Stimulated activated CD4-positive, alpha-beta T cell treated with anti-CD3 and anti-CD28 coated beads, Interleukin-15, amount 100 ng/mL, for 1 hour (primary cell): ENCODE measurements around the gene SUSD3.
"Not testable (repeated sequence)": the region's sequence is repeated elsewhere in the genome, so short reads cannot be mapped to it uniquely, and the experiment has no call there.

ENCODE experiments used
- DNase-seq, 2 donors: peaks; one replicate each; pipeline ENCODE4 v3.0.0-alpha.2; 2020; ENCODE audit warnings: low read depth in 1 of 2, low spot score in 1 of 2

SUSD3 gene

DNA sequence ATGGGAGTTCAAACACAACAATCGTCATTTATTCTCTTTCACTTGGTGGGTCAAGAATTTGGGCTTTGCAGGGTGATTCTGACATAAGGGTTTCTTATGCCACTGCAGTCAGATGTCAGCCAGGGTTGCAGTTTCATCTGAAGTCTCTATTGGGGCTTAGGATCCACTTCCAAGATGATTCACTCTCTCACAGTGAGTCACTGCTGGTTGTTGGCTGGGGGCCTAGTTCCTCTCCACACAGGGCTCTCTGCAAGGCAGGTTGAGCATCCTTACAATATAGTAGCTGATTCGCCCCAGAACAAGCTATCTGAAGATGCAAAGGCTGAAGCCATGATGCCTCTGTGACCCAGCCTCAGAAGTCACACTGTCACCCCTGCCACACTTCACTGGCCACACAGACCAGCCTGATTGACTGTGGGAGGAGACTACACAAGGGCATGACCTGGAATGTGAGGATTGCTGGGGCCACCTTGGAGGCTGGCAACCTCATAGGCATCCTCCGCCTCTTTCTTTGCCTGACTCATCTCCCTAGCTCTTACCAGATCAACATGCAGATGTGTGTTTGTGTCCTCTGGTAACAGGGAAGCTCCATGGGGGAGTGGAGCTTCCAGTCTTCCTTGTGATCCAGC, 33.1 kb downstream of the SUSD3 start:
- peak in 1 of 2 donors; percentile 42 for DNase-seq

DNA sequence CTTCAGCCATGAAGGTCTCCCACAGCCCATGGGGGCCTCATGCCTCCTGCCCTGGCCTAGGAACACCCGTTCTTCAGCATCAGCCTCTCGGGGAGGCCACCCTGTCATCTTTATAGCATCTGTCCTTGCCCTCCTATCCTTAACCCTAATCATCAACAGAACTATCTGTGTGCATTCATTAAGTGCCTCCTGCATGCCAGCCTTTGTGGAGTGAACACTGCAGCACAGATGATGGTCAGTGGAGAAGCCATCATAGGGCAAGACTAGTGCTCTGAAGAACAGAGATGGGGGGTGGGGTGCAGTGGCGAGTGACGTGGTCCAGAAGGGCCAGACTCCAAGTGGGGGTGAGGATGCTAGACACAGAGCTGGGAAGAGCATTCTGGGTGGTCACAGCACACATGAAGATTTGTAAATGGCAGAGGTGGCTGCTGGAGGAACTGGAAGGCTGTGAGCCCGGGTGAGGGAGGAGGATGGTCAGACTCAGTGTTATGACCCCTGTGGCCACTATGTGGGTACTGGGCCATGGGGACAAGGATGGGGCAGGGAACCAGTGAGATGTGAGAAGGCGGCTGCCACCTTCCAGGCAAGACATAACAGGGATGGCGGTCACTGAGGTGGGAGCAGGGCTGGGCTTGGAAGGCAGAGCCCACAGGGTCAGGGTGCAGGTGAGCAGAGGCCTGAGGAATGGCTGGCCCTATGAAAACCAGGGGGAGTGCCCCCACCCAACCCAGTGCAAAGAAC, 33.9 kb downstream of the SUSD3 start:
- DNase-seq: no peak

DNA sequence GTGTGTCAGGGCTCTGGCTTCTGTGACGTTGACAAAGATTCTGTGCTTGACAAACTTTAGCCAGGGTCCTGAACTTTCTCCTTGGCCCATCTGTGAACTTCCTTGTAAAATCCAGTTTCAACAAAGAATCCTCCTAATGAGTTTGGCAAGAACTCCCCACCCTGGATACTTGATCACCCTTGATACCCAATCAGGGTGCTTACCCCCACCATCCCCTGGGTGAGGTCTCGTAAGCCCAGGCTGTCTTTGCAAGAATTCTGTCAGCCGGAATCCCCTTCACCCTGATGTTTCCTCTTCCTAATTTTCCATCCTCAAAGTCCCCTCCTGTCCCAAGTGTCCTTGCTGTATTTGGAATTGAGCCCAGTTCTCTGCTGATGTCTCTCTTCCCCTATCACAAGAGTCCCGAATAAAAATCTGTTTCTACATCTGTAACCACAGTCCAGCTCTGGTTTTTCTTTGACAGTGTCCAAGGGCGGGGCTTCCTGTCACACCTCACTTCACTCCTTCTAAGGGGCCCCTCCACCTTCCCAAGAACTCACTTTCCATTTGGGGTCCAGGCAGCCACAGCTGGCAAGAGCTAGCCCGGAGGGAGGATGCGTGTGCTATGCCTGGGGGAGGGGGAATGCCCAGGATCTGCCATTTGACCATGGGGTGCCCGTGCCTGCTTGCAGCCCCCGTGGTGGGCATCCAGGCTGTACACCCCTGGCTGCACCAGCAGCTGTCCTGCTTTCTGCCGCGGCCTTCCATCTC, 34.8 kb downstream of the SUSD3 start:
- no peak for DNase-seq

DNA sequence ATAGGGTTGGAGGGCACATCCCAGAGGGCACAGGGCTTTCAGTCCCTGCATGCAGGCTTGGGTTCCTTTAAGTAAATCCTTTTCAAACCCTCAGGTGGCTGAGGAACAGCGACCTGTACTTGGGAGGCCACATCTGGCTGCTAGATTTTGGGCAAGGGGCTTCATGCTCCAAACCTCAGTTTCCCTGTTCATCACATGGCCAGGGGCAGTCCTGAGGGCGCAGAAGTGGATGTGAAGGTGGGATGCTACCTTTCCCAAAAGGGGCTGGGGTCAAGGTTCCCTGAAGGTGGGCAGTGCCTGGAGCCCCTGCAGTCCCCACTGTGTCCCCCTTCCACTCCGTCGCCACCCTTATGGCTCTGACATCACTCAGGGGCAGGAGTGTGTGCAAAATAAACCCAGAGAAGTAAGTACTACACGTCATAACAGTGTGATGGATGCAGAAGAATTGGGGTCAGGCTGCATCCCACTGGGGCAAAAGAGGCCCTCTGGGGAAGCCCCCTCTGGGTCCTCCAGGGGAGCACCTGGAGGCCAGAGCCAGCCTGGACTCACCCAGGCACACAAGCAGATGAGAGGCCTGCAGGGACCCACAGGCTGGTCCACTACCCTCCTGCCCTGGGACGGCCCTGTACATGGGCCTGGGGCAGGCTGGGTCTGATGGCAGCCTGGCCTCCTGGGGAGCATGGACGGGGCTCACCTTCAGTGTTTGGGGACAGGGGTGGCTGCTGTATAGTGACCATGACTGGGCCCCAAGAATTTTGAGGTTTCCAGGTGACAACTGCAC, 35.6 kb downstream of the SUSD3 start:
- DNase-seq: no peak

DNA sequence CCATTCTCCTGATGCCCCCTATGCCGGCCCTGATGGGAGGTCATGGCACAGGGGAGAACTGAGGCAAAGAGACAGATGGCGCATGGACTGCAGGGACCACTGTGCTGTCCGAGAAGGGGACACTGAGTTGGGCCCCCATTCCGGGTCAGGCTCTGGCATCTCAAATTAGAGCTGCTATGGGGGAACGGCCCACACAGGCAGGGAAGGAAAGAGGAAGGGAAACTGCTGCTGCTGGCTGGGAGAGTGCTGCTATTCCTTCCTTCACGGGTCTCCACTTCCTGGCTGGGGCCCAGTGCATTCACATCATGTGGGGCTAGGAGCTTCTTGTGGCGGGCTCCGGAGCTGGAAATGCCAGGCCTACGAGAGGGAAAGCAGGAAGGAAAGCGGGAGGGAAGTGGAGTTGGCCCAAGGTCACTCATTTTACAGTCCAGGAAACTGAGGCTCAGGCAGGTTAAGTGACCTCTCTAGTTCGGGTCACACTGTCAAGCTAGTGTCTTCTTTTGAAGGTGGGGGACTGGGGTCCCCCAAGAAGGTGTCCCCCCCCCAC, 36.2 kb downstream of the SUSD3 start:
- DNase-seq: no peak

DNA sequence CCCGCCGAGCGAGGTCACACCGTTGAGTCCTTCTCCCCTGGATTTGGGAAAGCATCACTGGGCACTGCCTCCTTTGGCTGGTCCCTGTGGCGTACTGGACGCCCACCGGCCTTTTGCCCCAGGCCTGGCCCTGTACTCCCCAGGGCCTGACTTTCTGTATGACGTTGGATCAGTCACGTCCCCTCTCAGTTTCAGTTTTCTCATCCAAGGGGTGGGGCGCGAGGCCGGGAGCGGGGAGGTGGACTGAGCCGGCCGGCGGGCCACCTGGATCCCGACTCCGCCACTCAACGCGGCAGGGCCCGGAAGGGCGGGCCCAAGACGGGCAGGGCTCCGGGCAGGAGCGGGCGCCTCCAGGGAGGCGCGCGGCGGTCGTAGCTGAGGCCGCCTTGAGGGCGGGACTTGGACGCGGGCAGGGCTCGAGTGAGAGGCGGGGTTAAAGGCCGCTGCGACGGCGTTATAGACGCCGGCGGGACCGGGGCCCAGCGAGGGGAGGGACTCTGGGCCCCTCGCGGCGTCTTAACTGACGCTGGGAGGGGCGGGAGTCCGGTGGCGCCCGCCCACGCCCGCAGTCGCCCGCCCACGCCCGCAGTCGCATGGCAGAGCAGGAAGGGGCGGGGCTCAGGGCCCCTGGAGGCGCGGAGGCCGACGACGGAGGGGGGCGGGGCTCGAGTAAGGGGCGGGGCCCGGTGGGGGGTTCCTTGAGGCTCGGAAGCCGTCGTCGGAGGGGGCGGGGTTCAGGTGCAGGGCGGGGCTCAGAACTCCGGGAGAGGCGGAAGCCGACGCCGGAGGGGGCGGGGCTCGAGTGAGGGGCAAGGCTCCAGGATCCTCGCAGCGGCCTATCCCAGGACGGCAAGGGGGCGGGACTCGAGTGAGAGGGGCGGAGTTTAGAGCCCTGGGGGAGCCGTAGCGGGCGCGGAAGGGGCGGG, 37.0 kb downstream of the SUSD3 start:
- peak; percentile 100 for DNase-seq

DNA sequence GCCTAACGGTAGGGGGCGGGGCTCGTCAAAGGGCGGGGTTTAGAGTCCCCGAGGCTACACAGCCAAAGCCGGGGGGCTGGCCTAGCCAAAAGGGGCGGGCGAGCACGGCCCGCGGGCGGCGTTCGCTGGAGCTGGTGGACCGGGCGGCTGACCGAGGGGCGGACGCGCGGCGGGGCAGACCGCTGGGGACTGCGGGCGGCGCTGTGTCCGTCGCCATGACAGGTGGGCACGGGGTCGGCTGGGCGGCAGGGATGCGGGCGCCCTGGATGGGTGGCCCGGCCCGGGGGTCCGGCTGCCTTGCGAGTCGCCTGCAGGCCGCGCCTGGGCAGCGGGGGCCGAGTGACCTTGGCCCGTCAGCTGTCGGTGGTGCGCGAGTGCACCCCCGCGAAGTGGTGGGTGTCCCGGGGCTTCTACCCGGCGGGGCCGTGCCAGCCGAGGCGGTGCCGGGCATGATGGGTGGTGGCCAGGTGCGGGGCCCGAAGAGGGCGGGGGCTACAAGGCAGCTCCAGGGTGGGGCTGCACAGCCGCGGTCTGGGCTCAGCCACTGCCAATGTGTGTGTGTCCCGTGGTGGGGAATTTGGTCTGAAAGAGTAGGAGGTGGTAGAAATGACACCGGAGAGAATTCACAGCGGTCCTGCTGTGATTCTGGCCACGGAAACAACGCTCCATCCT, 37.8 kb downstream of the SUSD3 start, which contains the start of gene CARD19:
TSS of gene CARD19 (plus strand) at position 87 of the 672 bp plus-strand sequence. CDS start at position 216, 129 bp downstream.
- DNase-seq: no peak

DNA sequence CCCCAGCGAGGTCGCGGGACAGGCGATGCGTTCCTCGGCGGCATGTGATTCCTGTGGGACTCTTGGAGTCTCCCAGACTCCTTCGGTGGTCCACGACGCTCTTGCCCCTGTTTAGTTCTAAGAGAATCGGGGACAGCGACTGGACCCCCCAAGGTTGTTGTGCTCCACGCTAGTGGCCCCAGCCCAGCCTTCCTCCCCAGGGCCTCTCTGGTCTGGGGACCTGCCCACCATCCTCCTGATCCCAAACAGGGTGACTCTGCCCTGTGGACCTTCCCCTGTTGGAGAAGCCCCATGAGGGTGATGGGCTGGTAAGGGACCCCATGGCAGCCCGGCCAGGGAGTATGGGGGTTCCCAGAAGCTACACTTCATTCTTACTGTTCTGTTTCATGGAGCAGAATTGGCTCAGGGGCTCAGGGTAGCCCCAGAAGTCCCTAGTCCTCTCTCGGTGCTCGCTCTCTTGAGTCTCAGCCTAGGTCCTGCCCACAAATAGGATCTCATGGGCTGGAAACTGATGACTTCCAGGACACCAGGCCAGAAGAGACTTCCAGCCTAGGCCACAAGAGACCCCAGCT, 38.4 kb downstream of the SUSD3 start:
- no peak for DNase-seq

DNA sequence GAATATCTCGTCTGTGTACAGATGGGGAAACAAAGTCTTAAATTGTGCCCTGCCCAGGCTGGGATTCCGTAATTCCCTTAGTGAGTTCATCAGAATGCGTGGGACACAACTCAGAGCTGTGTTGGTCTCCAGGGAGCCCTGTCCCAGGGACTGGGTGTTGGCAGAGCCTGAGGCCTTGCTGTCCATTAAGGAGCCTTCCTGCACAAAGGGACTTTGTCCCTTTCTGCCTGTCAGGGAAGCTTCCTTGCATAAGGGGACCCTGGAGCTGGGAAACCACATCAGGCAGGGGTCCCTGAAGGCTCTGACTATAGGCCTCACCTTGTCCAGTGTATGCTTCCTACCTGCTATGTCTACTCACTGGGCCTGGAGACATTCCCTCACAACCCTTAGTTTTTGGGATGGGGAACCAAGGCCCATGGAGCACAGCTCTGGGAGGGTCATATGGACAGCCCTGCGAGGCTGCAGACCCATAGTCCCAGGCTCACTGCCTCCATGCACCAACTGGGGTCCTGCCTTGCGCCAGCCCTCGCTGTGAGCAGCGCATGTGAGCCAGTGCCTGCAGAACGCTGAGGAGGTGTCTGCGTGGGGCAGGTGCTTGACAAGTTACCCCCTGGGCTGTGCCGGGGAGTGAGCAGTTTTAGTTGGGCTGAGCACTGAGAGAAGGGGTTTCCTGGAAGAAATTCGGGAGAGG, 39.2 kb downstream of the SUSD3 start:
- no peak for DNase-seq

DNA sequence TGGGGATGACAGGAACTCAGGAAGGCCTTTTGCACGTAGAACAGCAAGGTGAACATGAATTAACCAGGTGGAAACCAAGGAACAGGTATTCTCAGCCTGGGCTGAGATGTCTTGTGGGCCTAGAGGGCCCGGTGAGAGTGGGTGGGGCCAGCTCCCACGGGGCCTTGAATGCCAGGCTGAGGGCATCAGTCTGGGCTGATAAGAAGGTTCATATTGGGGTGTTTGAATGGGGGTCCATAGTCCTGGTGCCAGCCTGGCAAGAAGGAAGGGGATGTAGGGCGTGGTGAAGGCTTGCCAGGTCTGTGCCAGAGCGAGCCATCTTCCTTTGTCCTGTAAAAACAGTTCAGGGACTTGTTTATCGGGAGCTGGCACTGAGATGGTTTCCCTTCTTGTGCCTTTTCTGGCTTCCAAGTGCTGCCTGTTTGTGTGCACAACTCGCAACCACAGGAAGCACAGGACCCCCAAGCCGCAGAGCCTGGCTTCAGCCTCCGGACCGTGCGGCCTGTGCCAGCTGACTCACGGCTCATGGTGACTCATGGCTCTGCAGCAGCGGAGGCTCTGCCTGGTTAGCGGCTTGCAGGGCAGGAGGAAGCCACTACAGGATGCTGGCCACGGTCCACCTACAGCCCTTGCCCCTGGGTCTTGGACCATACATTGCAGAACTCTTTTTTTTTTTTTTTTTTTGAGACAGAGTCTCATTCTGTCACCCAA, 39.9 kb downstream of the SUSD3 start:
- DNase-seq: peak; percentile 41 to 44

DNA sequence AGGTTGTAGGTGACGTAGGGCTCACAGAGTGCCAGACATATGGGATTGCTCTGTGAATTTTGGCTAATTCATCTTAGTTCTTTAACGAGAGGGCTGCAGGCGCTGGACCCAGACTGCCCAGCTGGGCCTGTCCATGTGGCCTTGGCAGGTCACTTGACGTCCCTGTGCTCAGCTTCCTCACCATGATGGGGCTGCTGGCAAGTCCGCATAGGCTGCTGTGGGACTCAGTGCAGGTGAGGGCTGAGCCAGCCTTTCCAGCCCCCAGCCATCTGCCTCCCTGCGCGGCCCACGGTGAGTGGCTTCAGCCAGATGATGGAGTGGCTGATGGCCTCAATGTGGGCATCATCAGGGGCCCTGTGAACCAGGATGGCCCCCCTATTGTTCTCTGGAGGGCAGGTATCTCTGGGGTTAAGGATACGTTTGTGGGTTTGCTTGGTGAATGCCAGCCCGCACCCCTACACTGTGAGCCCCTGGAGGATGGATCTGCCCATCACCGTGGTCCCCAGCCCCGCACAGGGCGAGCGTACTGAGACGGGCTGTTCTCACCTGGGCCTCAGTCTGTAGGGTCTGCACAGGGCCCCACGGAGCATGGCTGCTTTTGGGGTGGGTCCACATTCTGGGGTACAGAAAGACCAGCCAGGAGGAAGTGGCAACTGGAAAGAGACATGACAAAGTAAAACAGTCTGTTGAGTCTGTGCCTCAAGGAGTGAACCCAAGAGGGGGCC, 41.2 kb downstream of the SUSD3 start:
- no peak for DNase-seq

DNA sequence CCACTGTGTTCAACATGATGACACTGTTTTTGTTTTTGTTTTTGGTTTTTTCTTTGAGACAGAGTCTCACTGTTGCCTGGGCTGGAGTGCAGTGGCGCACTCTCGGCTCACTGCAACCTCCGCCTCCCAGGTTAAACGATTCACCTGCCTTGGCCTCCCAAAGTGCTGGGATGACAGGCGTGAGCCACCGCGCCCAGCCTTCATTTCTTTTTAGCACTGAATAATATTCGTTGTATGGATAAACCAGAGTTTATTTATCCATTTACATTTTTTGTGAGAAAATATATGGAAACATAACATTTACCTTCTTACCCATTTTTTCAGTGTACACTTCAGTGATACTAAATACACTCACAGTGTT, 41.8 kb downstream of the SUSD3 start:
- no peak for DNase-seq

DNA sequence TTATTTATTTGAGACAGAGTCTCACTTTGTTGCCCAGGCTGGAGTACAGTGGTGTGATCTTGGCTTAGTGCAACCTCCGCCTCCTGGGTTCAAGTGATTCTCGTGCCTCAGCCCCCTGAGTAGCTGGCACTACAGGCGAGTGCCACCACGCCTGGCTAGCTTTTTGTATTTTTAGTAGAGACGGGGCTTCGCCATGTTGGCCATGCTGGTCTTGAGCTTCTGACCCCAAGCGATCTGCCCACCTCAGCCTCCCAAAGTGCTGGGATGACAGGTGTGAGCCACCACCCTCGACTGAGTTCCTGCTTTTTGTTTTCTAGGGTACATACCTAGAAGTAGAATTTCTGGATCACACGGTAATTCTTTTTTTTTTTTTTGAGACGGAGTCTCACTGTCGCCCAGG, 42.6 kb downstream of the SUSD3 start:
- not testable (repeated sequence) for DNase-seq

DNA sequence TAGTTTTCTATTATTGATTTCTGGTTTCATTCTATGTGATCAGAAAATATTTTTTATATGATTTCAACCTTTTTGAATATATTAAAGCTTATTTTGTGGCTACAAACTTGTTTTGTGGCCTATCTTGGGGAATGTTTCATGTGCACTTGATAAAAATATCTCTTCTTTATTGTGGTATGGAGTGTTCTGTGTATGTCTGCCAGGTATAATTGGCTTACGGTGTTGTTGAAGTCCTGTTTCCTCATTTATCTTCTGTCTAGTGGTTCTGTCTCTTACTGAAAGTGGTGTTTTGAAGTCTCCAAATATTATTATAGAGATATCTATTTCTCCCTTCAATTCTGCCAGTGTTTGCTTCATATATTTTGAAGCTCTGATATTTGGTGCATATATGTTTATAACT, 47.1 kb downstream of the SUSD3 start:
- no peak for DNase-seq

DNA sequence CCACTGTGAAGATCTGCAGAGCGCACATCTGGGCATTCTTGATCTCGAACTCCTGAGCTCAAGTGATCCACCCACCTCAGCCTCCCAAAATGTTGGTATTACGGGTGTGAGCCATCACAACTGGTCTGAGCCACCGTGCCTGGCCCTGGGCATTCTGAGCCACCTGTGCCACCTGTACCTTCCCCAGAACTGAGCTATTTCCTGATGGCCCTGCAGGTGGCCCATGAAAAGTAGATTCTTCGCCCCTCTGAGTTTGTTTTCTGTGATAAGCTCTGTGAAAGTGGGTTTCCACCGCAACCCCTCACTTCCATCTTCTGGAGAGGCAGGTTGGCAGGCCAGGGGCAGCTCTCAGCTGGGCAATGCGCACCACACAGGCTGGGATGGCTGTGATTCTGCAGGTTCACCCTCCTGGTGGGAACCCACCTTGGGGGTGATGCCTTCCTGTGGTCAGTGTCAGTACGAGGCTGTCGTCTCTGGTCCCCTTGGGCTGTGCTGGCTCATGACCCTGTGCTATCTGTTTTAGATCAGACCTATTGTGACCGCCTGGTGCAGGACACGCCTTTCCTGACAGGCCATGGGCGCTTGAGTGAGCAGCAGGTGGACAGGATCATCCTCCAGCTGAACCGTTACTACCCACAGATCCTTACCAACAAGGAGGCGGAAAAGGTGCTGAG, 48.8 kb downstream of the SUSD3 start:
- no peak for DNase-seq

DNA sequence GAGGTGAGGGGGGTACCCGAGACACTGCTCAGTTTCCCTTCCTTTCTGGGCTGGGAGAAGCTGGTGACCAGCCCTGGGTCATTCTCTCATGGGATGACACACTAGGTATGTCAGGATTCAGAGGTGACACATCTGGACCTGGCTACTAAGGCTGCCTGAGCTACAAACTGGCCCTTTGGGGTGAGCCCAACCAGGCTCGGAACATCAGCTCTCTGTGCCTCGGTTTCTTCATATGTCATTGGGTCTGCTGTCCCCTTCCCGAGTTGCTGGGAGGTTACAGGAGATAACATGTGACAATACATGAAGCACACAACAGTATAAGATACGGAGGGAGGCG, 49.3 kb downstream of the SUSD3 start:
- DNase-seq: no peak
